ENCODE measurements around the gene FKBP11. TPM values are rescaled to one million over a fixed set of nuclear protein-coding genes. Genes with fewer than 3 reads are reported as not detected.

FKBP11 gene
- 12.3 TPM for total RNA-seq (ENCODE audit: unreplicated experiment)
- long read RNA-seq, partial matches to known transcripts, result 0 of 1 reads
- long read RNA-seq, other reads (novel, unspliced or antisense), result 1 of 1 reads

- Mint-ChIP-seq H3K27ac (ENCODE audit: unreplicated experiment) (no peak within 1 kb of the TSS), H3K4me1 (ENCODE audit: low read depth, unreplicated experiment) (no peaks in the 10 kb centered on the region), H3K4me3 (ENCODE audit: unreplicated experiment) (peak within 1 kb of the TSS; percentile 86), H3K9me3 (ENCODE audit: unreplicated experiment) (peaks cover 7% of the 10 kb centered on the region), H3K27me3 (ENCODE audit: unreplicated experiment) (peaks cover 5% of the 10 kb centered on the region), H3K36me3 (ENCODE audit: unreplicated experiment) (peaks cover 5% of the 10 kb centered on the region)
- peak; percentile 60 for DNase-seq
- TF ChIP-seq CTCF (IDR thresholded peaks at IDR 0.05; ENCODE audit: partially characterized antibody, unreplicated experiment), result no peak
Observed at GRCh38 chr12:48925304-48926011, at the start of gene FKBP11. TSS of gene FKBP11 (minus strand) at chr12:48925492. CDS start at chr12:48925428, 64 bp downstream.

- Mint-ChIP-seq H3K4me1 (ENCODE audit: low read depth, unreplicated experiment) (peaks cover 3% of the 10 kb centered on the region), H3K27me3 (ENCODE audit: unreplicated experiment) (peaks cover 45% of the 10 kb centered on the region), H3K36me3 (ENCODE audit: unreplicated experiment) (no peaks in the 10 kb centered on the region), H3K9me3 (ENCODE audit: unreplicated experiment) (peaks cover 8% of the 10 kb centered on the region), H3K27ac (ENCODE audit: unreplicated experiment) (no peak overlapping the region), H3K4me3 (ENCODE audit: unreplicated experiment) (no peak overlapping the region)
- TF ChIP-seq CTCF (IDR thresholded peaks at IDR 0.05; ENCODE audit: partially characterized antibody, unreplicated experiment), result peak; percentile 84
- DNase-seq, result peak; percentile 87
Observed at GRCh38 chr12:48973941-48974673, 48.8 kb upstream of the FKBP11 start.

GRCh38 chr12:48973531-48973930 lies 48.2 kb upstream of the FKBP11 start:
- no peak for DNase-seq
- H3K9me3 Mint-ChIP-seq (ENCODE audit: unreplicated experiment), result peaks cover 8% of the 10 kb centered on the region
- H3K36me3 Mint-ChIP-seq (ENCODE audit: unreplicated experiment), result no peaks in the 10 kb centered on the region
- H3K27ac Mint-ChIP-seq (ENCODE audit: unreplicated experiment), result no peak overlapping the region
- H3K27me3 Mint-ChIP-seq (ENCODE audit: unreplicated experiment), result peaks cover 41% of the 10 kb centered on the region
- H3K4me3 Mint-ChIP-seq (ENCODE audit: unreplicated experiment), result no peak overlapping the region
- peaks cover 3% of the 10 kb centered on the region for H3K4me1 Mint-ChIP-seq (ENCODE audit: low read depth, unreplicated experiment)
- TF ChIP-seq CTCF (IDR thresholded peaks at IDR 0.05; ENCODE audit: partially characterized antibody, unreplicated experiment), result no peak

- TF ChIP-seq CTCF (IDR thresholded peaks at IDR 0.05; ENCODE audit: partially characterized antibody, unreplicated experiment), result no peak
- Mint-ChIP-seq H3K4me3 (ENCODE audit: unreplicated experiment) (no peak overlapping the region), H3K27me3 (ENCODE audit: unreplicated experiment) (peaks cover 44% of the 10 kb centered on the region), H3K27ac (ENCODE audit: unreplicated experiment) (no peak overlapping the region), H3K9me3 (ENCODE audit: unreplicated experiment) (peaks cover 10% of the 10 kb centered on the region), H3K4me1 (ENCODE audit: low read depth, unreplicated experiment) (peaks cover 3% of the 10 kb centered on the region), H3K36me3 (ENCODE audit: unreplicated experiment) (no peaks in the 10 kb centered on the region)
- DNase-seq, result no peak
Observed at GRCh38 chr12:48972952-48973483, 47.7 kb upstream of the FKBP11 start.
